CD14-positive monocyte (primary cell): ENCODE data around the gene AGO1. TPM values are rescaled to one million over a fixed set of nuclear protein-coding genes. Genes with fewer than 3 reads are reported as not detected.

Experiments used
- DNase-seq, 3 donors: peaks; one replicate each; pipeline ENCODE4 v3.0.0-alpha.2; 2011 to 2022
- H2AFZ ChIP-seq: 2 replicates; pipeline ENCODE4 v1.6.0; 2012; ENCODE audit warnings: mild to moderate bottlenecking, low read depth, low read length, inconsistent platforms; ENCODE audit not compliant: insufficient read depth, poor library complexity, severe bottlenecking
- H3K27ac ChIP-seq, 2 donors: 1 replicate in 1 of 2; 2 replicates in 1 of 2; pipeline ENCODE4 v1.5.1; 2012 to 2013; ENCODE audit warnings: low read length in 2 of 2, control low read depth in 1 of 2, inconsistent platforms in 1 of 2, low read depth in 1 of 2, mild to moderate bottlenecking in 1 of 2
- H3K27me3 ChIP-seq, 2 donors: one replicate each; pipeline versions ENCODE4 v1.6.0 to v1.6.1; 2011 to 2013; ENCODE audit warnings: low read length in 2 of 2; ENCODE audit not compliant: control insufficient read depth in 2 of 2, insufficient read depth in 2 of 2
- H3K36me3 ChIP-seq, 2 donors: replicated peaks in 1 of 2; 1 replicate in 1 of 2; 2 replicates in 1 of 2; pipeline versions ENCODE4 v1.5.1 to v1.6.1; 2012 to 2013; ENCODE audit warnings: low read length in 2 of 2, control low read depth in 1 of 2, inconsistent platforms in 1 of 2, mild to moderate bottlenecking in 1 of 2; ENCODE audit not compliant: insufficient read depth in 2 of 2, control insufficient read depth in 1 of 2
- H3K4me1 ChIP-seq, 2 donors: 1 replicate in 1 of 2; 2 replicates in 1 of 2; pipeline versions ENCODE4 v1.5.1 to v1.6.1; 2012 to 2013; ENCODE audit warnings: low read length in 2 of 2, control low read depth in 1 of 2, inconsistent platforms in 1 of 2, mild to moderate bottlenecking in 1 of 2, moderate library complexity in 1 of 2; ENCODE audit not compliant: insufficient read depth in 2 of 2, control insufficient read depth in 1 of 2
- H3K4me2 ChIP-seq: replicated peaks from 2 replicates; pipeline ENCODE3; 2012; ENCODE audit warnings: low read length, moderate library complexity, mild to moderate bottlenecking; ENCODE audit not compliant: poor library complexity, severe bottlenecking; ENCODE audit errors: extremely low read depth
- H3K4me3 ChIP-seq, 3 experiments: fragments of 200-600 bp in 1 of 3; sonication (generic) in 1 of 3; replicated peaks in 1 of 3; 1 replicate in 2 of 3; 2 replicates in 1 of 3; pipeline ENCODE4 v1.5.1; 2011 to 2013; ENCODE audit warnings: low read length in 3 of 3, mild to moderate bottlenecking in 3 of 3, control low read depth in 2 of 3, low read depth in 2 of 3, inconsistent platforms in 1 of 3, moderate library complexity in 1 of 3
- H3K79me2 ChIP-seq: 2 replicates; pipeline ENCODE4 v1.6.0; 2012; ENCODE audit warnings: mild to moderate bottlenecking, control low read depth, inconsistent platforms, low read length, moderate library complexity; ENCODE audit not compliant: insufficient read depth
- H3K9ac ChIP-seq: 2 replicates; pipeline ENCODE4 v1.6.0; 2017; ENCODE audit warnings: low read length, mild to moderate bottlenecking; ENCODE audit not compliant: insufficient read depth, poor library complexity, severe bottlenecking
- H3K9me3 ChIP-seq, 2 donors: replicated peaks in 1 of 2; 1 replicate in 1 of 2; 2 replicates in 1 of 2; pipeline versions ENCODE4 v1.5.1 to v1.6.1; 2012 to 2013; ENCODE audit warnings: low read length in 2 of 2, control low read depth in 1 of 2; ENCODE audit not compliant: control insufficient read depth in 1 of 2, insufficient read depth in 1 of 2
- H4K20me1 ChIP-seq: 2 replicates; pipeline ENCODE4 v1.6.0; 2012; ENCODE audit warnings: mild to moderate bottlenecking, low read length, control low read depth, moderate library complexity; ENCODE audit not compliant: insufficient read depth
- H3K27ac Mint-ChIP-seq, 7 donors: one replicate each; pipeline ENCODE4 v1.8.0; 2020; ENCODE audit warnings: mild to moderate bottlenecking in 7 of 7, mixed read lengths in 7 of 7, moderate library complexity in 6 of 7, inconsistent platforms in 2 of 7
- H3K27me3 Mint-ChIP-seq, 3 donors: one replicate each; pipeline ENCODE4 v1.8.0; 2021 to 2022; ENCODE audit warnings: low read depth in 3 of 3, mild to moderate bottlenecking in 3 of 3, mixed read lengths in 3 of 3, moderate library complexity in 3 of 3, inconsistent platforms in 1 of 3
- H3K36me3 Mint-ChIP-seq, 2 donors: one replicate each; pipeline ENCODE4 v1.8.0; 2020; ENCODE audit warnings: mixed read lengths in 2 of 2, inconsistent platforms in 1 of 2, mild to moderate bottlenecking in 1 of 2
- H3K4me1 Mint-ChIP-seq: one replicate; pipeline ENCODE4 v1.8.0; 2020; ENCODE audit warnings: mild to moderate bottlenecking, mixed read lengths
- H3K4me3 Mint-ChIP-seq, 2 donors: one replicate each; pipeline ENCODE4 v1.8.0; 2020; ENCODE audit warnings: mild to moderate bottlenecking in 2 of 2, mixed read lengths in 2 of 2, moderate library complexity in 1 of 2
- H3K9me3 Mint-ChIP-seq, 7 donors: one replicate each; pipeline ENCODE4 v1.8.0; 2020 to 2022; ENCODE audit warnings: mixed read lengths in 7 of 7, mild to moderate bottlenecking in 6 of 7, moderate library complexity in 6 of 7, inconsistent platforms in 2 of 7
- WGBS: methylation state at CpG from one replicate; pipeline ENCODE4 v1.1.5; 2013; ENCODE audit warnings: missing lambda C conversion rate; ENCODE audit not compliant: insufficient coverage; 5-methylcytosine and 5-hydroxymethylcytosine counted together
- intact Hi-C, 2 donors: fragments of 100-400 bp; cut with micrococcal nuclease; formaldehyde crosslinking; loops; one replicate each; pipeline versions ENCODE4 v1.15.0 to v1.15.1; 2023
- polyA plus RNA-seq, 3 donors: library from polyadenylated mRNA; depleted of rRNA in 1 of 3; unstranded in 2 of 3; stranded (reverse) in 1 of 3; fragments of 300-500 nt in 2 of 3; fragments of >200 nt in 1 of 3; fragmentation: Illumina TruSeq in 2 of 3; gene quantifications; 1 replicate in 2 of 3; 2 replicates in 1 of 3; pipeline ENCODE4 v1.2.3, GENCODE V29; 2012 to 2021
- TF ChIP-seq, protein P1 (sequence below): fragments of 200-600 bp; IDR thresholded peaks from one replicate; pipeline ENCODE4 v1.8.0; 2022; ENCODE audit warnings: antibody characterized with exemption, mild to moderate bottlenecking

AGO1 gene
- polyA plus RNA-seq, 3 donors, result 10.9 to 19.4 (median 13.9) TPM

GRCh38 chr1:35852241-35852640, 30.8 kb upstream of the AGO1 start:
- Histone ChIP-seq H4K20me1 (peaks cover 30% of the 10 kb centered on the region), H3K4me3 (no peak overlapping the region), H3K4me1 (peaks cover 11% of the 10 kb centered on the region in 2 donors), H2AFZ (no peak overlapping the region), H3K36me3 (peaks cover 65 to 93% of the 10 kb centered on the region in 2 donors), H3K79me2 (peaks cover 27% of the 10 kb centered on the region), H3K9ac (no peak overlapping the region), H3K4me2 (no peak overlapping the region), H3K27ac (peak overlapping the region in 1 of 2 donors; percentile 64), H3K27me3 (no peaks in the 10 kb centered on the region), H3K9me3 (no peaks in the 10 kb centered on the region)
- TF ChIP-seq, protein P1, sequence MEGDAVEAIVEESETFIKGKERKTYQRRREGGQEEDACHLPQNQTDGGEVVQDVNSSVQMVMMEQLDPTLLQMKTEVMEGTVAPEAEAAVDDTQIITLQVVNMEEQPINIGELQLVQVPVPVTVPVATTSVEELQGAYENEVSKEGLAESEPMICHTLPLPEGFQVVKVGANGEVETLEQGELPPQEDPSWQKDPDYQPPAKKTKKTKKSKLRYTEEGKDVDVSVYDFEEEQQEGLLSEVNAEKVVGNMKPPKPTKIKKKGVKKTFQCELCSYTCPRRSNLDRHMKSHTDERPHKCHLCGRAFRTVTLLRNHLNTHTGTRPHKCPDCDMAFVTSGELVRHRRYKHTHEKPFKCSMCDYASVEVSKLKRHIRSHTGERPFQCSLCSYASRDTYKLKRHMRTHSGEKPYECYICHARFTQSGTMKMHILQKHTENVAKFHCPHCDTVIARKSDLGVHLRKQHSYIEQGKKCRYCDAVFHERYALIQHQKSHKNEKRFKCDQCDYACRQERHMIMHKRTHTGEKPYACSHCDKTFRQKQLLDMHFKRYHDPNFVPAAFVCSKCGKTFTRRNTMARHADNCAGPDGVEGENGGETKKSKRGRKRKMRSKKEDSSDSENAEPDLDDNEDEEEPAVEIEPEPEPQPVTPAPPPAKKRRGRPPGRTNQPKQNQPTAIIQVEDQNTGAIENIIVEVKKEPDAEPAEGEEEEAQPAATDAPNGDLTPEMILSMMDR, result no peak
- no peak overlapping the region for H3K4me3 Mint-ChIP-seq
- peak overlapping the region in 2 of 7 donors; percentile 3 to 15 for H3K27ac Mint-ChIP-seq
- peaks cover 0 to 4% (median 0%) of the 10 kb centered on the region in 3 donors for H3K27me3 Mint-ChIP-seq
- DNase-seq, result no peak
- no peaks in the 10 kb centered on the region for H3K9me3 Mint-ChIP-seq
- no CpG with 5 or more reads among the region's 2 CpGs for WGBS
- peaks cover 67 to 80% of the 10 kb centered on the region in 2 donors for H3K36me3 Mint-ChIP-seq
- intact Hi-C loops, result no loop called here
- peaks cover 12% of the 10 kb centered on the region for H3K4me1 Mint-ChIP-seq

DNA sequence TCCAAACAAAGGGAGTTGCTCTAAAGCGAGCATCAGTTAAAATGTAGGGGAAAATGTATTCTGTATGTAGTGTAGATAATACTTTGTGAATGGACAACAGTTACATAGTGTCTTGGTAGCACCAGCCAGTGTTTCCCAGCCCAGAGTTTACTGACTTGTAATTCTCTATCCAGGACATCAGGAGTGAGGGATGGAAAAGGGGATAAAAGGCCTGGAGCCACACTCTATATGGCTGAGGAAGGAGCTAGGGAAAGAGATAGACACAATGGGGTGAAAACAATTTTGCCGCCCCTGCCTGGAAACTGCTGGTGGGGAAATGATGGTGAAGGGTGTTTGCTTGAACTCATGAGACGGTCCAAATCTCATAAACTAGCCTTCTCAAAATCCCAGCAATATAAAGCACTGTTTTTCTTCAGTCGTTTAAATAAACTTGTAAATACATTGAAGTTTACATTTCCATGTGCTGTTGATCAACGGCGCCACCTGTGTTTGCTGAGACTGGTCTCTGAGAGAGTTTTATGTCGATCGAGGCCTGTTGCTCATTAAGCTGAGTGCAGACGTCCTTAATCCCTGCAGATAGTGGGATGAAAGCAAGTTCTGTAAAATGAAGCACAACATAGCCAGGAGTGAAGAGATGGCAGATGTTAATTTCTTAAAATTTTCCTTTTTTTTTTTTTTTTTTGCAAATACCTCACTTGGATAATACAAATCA, 27.9 kb upstream of the AGO1 start:
- H3K9me3 Mint-ChIP-seq, result no peaks in the 10 kb centered on the region
- Histone ChIP-seq H2AFZ (no peak overlapping the region), H3K4me2 (no peak overlapping the region), H3K9ac (no peak overlapping the region), H4K20me1 (peaks cover 23% of the 10 kb centered on the region), H3K27ac (peak overlapping the region in 1 of 2 donors; percentile 22), H3K4me3 (no peak overlapping the region), H3K36me3 (peaks cover 57 to 77% of the 10 kb centered on the region in 2 donors), H3K9me3 (no peaks in the 10 kb centered on the region), H3K27me3 (no peaks in the 10 kb centered on the region), H3K79me2 (peaks cover 32% of the 10 kb centered on the region), H3K4me1 (peaks cover 14% of the 10 kb centered on the region in 2 donors)
- H3K27ac Mint-ChIP-seq, result peak overlapping the region in 2 of 7 donors; percentile 2 to 78
- intact Hi-C loops, result no loop called here
- WGBS, result 92% methylated on average over 5 of the region's 9 CpGs
- peaks cover 21% of the 10 kb centered on the region for H3K4me1 Mint-ChIP-seq
- DNase-seq, result no peak
- H3K27me3 Mint-ChIP-seq, result peaks cover 0 to 4% (median 0%) of the 10 kb centered on the region in 3 donors
- TF ChIP-seq, protein P1, result no peak
- peaks cover 62 to 81% of the 10 kb centered on the region in 2 donors for H3K36me3 Mint-ChIP-seq
- H3K4me3 Mint-ChIP-seq, result no peak overlapping the region
